Erythroblast (primary cell): ENCODE results near the gene STIM2.

ENCODE experiments used
- GATA1 ChIP-seq: IDR thresholded peaks from 2 replicates; pipeline ENCODE4 v1.6.1; 2011; ENCODE audit warnings: low read depth, mild to moderate bottlenecking, control low read depth, low read length, moderate library complexity
- POLR2A ChIP-seq: IDR thresholded peaks from 2 replicates; pipeline ENCODE4 v1.6.1; 2011; ENCODE audit warnings: mild to moderate bottlenecking, low read length

DNA sequence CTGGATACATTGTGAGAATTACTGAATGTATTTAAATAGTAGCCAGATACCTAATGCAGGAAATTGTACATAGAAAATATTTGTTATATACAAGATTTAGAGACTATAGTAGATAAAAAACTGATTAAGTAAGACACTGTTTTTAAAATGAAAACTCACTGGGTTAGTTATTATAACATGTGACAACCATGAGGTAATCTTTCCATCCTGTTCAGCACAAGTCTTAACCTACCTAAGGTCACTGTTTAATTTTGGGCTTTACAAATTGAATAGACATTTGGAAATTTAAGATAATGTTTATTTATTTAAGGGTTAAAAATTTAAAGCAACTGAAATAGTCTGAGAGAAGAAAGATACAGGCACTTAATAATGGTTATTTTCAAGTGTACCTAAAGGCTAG lies 102.1 kb downstream of the STIM2 start:
- TF ChIP-seq POLR2A (no peak), GATA1 (no peak)
